ENCODE results near the gene RETN.

- TF ChIP-seq EZH2 (IDR thresholded peaks at IDR 0.05; ENCODE audit: borderline replicate concordance, low read depth, low read length, severe bottlenecking) (no peak), CTCF (IDR thresholded peaks at IDR 0.05; ENCODE audit: extremely low read depth in 1 of 2, insufficient read depth in 1 of 2, low read depth in 1 of 2, low read length in 2 of 2) (no peak), JUN (IDR thresholded peaks at IDR 0.05; ENCODE audit: borderline replicate concordance, insufficient read depth, insufficient read length, low read depth) (no peak), POLR2AphosphoS5 (IDR thresholded peaks at IDR 0.05; ENCODE audit: insufficient read depth, low read depth, low read length) (no peak), POLR2A (IDR thresholded peaks at IDR 0.05; ENCODE audit: low read depth, low read length) (no peak), MYC (IDR thresholded peaks at IDR 0.05; ENCODE audit: low read depth, low read length) (no peak)
Observed at GRCh38 chr19:7647156-7647555, 21.7 kb upstream of the RETN start.

All from endothelial cell of umbilical vein (primary cell).